GM19455 (cell line): ENCODE results near the gene LSMEM2.
"Not testable (repeated sequence)": the region's sequence is repeated elsewhere in the genome, so short reads cannot be mapped to it uniquely, and the experiment has no call there.

Source experiments
- ATAC-seq: cut with Tn5 transposase; IDR thresholded peaks from one replicate; pipeline ENCODE4 v1.9.1; 2021; ENCODE audit not compliant: unreplicated experiment

LSMEM2 gene

DNA sequence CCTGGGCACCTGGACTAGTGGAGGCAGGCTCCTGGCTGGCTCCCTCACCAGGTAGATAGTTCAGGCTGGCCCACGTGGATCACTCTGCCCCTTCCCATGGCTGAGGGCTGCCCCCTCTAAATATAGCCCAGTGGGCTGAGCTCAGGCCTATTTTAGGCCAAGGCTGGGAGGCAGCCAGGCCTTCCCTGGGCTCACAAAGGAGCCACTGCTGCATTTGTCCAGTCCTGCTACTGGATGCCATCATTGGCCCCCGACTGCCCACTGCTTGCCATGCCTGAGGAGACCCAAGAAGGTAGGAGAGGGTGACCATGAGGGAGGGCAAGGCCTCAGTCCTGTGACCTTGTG lies at the start of gene LSMEM2:
TSS of gene LSMEM2 (plus strand) at position 208 of the 345 bp plus-strand sequence. CDS start at position 235, 27 bp downstream.
- ATAC-seq, result no peak

DNA sequence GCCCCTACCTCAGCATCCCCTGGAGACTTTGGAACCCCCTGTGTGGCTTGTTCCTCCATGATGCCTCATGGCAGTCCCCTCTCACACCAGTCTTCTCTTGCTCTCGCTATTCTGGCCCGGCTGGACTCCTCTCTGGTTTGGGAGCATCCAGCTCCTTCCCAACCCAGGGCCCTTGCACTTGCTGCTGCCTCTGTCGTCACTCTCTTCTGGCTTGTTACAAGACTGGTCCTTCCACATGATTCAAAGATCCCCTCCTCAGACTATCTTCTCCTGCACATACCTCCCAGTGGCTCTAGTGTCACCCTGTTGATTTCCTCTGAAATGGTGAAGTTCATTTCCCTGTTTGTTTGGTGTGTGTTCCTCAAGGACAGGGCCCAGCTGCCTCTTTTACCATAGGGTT lies 49.4 kb upstream of the LSMEM2 start:
- no peak for ATAC-seq

DNA sequence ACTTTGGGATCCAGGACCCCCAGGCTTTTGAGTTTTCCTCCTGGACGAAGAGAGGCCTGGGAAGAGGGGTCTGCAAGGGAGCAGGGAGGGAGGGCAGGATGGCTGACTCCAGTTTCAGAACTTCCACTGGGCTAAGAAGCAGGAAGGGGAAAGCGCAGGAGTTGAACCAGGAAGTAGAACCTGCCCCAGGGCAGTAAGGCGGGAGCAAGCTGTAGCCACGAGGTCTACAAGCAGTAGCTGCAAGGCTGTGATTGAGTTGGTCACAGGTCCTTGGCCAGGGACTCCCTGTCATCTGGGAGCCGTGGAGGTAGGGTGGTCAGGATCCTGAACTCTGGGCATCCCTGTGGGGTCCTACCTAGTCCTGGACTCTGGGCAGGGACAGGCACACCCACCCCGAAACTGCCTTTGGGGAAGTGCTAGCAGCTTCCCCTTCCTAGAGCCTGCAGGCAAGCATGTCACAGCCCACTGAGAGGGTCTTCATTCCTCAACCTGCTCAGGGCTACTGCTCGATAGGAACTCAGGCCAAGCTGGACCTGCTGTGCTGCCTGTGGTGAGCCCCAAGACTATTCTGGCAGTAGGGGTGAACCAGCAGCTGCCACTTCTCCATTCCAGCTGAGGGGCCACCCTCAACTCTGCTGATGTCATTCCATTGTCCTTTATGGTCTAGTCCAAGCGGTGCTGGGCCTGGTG lies 48.6 kb upstream of the LSMEM2 start:
- ATAC-seq, result no peak

DNA sequence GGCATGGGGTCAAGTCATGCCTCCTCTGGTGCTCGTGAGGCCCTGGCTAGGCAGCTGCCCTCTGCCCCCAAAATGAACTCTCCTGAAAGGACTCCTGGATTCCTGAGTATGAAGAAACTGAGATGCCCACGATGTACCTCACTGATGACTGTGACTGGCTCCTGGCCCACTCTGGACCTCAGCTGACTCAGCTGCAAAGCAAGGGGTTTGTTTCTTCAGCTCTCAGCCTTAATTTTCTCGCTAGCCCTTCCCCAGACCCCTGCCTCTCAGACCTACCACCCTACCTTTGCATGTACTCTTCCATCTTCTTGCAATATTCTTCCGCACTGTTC lies 48.1 kb upstream of the LSMEM2 start:
- ATAC-seq, result no peak

DNA sequence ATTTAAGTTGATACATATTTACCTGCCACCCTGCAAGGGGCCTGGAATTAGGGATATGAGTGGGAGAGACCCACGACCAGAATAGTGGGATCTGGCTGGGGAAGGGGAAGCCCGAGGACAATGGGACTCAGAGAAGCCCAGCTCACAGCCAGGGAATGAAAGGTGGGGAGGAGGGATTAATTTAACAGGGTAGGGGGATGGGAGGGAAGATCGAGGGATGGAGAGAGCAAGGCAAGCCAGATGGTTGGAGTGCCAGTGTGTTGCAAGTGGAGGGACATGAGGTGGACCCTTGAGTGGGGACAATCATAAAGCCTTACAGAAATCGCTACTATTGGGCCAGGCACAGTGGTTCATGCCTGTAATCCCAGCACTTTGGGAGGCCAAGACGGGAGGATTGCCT lies 47.3 kb upstream of the LSMEM2 start:
- ATAC-seq, result no peak

DNA sequence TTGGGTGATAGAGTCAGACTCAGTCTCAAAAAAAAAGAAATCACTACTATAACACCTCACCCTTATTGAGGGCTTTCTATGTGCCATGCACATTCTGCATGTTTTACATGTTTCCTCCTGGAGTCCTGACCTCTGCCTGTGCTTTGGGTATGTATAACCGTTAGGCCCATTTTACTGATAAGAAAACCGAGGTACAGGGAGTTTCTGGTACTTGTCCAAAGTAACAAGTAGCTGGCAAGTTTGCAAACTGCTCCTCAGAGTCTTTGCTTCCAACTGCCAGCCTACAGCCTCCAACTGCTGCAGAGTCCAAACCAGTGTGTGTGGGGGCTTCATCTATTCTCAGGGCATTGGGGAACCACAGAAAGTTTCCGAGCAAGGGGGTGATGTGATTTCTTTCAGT lies 46.6 kb upstream of the LSMEM2 start:
- ATAC-seq, result no peak

DNA sequence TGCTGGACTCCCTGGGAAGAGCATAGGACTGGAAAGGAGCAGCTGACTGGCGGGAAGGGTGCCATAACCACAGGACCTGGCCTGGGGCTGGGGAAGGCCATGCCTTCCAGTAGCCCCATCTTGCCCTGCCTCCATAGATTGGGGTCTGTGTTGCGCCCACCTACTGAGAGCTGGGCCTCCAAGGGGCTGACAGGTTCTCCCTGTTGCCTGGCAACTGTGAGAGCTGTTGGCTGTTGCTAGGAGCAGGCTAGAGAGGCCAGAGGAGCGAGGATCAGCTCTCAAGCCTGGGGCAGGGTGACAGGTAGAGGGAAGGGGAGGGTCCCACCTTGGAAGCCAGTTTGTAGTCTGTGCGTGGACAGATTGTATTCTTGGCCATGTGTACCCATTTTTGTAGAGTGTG lies 45.7 kb upstream of the LSMEM2 start:
- ATAC-seq, result no peak

DNA sequence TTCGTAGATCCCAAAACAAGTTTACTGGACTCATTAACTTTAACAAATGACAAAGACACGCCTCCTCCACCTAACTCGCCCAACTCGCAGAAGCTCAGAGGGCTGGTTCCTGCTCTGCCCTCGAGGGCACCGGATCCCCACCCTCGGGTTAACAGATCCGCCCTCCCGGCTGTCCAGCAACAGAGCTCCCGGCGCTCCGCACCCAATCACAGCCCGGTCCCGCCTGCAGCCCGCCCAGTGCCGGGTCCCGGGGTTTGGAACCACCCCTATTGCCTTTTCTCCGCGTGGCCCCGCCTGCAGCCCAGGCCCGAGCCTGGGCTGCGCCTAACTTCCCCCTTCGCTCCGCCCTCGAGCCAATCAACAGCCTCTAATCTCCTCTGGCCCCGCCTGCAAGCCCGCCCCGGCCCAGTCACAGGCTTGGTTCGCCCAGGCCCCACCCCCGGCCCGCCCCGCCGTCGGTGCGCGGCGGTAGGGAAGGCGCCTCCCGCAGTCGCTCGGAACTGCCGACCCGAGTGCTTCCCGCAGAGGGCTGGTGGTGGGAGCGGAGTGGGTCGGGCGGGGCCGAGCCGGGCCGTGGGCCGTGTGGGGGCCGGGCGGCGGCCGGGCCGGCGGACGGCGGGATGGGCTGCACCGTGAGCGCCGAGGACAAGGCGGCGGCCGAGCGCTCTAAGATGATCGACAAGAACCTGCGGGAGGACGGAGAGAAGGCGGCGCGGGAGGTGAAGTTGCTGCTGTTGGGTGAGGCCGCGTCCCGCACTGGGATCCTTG lies 43.0 kb upstream of the LSMEM2 start, which contains the start of gene GNAI2:
TSS of gene GNAI2 (plus strand) at position 489 of the 768 bp plus-strand sequence. CDS start at position 621, 132 bp downstream.
- peak; percentile 90 for ATAC-seq

DNA sequence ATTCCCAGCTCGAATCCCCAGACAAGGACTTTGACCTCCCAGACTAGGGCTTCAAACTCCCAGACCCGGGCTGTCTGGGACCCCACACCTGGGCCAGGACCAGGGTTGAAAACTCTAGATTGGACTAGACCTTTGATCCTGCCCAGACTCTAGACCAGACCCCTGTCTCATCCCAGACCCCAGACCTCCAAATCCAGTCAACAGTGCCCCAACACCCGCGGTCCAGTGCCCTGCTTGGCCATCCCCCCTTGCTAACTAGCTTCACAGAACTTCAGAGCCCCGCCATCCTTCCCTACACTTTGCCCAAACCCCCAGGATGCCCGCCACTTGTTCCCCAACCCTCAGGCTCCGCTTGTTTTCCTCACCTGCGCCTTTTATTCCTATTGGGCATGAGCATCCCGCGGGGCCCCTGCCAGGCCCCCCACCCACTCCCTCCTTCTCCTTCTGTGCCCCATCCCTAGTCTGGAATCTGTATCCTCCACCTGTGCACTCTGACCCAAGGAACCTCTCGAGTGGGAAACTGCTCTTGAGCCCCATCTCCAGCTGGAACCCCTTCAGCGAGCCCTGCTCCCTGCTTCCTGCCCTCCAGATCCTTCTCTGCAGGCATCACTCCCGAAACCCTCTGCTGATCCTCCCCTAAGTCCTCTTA lies 42.3 kb upstream of the LSMEM2 start:
- ATAC-seq, result no peak

DNA sequence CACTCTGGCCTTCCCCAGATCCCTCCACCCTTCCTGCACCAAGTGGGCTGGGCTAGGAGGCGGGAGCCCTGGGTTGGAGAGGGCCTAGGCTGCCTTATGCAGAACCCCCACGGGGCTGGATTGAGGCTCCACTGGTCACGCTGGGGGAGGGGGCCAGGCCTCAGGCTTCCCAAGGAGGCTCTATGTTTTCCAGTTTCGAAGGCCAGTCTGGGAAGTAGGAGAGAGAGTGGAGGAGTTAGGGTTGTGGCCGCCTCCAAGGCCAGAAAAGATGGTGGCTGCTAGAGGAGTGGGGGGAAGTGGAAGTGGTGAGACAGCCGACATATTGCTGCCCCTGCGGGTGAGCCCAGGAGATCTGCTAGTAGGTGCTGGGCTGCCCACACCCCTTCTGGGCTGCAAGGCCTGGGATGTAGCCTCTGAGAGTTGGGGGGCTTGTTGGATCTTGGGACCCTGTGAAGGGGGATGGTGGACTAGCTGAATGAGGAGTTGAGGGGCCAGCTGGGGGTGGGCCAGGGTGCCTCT lies 41.7 kb upstream of the LSMEM2 start:
- no peak for ATAC-seq

DNA sequence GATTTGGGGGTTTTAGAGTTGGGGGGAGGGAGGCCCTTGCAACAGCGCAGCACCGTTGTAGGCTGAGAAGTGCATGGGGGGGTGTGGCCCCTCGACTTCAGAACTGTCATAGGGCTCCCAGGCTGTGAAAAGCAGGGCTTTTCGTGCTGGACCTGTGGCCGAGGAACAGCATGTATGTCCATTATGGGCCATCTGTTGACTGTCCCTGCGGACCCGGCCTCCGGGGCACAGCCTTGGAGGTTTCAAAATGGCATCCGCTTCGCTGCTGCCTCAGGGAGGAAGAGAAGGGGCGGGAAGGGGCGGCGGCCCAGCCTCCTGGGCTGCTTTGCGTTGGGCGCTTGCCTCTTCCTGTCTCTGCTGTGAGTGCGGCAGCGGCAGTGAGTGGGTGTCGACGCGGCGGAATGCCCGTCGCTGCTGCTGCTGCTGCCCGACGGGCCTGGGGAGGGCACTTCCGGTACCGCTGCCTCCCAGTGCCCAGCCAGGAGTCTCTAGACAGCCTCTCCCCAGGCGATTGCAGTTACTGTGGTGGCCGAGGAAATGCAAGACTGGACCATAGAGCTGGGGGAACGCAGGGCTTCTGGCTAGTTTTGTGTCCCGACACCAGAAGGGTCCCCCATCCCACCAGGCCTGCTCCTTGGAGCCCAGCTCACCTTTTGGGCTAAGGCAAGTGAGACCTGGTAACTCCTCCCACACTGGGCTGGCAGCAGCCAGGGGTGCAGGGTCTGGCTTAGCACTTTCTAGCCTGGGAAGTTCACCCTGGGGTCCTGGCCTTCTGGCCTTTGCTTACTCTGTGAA lies 40.9 kb upstream of the LSMEM2 start:
- ATAC-seq, result no peak

DNA sequence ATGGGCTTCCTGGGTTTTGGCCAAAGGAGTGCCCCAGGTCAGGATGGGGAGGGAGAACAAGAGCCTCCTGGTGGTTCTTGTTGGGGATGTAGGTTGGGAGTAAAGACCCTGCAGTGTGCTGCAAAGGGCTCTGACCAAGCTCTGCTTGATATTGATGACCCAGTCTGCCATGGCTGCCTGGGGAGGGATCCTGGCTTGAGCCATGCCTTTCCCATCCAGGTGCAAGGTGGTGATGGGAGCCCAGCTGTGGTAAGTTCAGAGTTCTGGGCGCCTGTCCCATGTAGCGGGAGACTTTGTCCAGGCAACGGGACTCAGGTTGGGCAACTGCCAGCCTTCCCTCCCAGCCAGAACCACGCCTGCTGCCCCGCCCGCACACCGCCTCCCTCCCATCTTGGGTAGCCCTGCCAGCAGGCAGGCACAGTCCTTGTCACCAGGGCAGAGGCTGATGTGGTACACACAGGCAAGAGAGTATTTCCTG lies 40.3 kb upstream of the LSMEM2 start:
- no peak for ATAC-seq

DNA sequence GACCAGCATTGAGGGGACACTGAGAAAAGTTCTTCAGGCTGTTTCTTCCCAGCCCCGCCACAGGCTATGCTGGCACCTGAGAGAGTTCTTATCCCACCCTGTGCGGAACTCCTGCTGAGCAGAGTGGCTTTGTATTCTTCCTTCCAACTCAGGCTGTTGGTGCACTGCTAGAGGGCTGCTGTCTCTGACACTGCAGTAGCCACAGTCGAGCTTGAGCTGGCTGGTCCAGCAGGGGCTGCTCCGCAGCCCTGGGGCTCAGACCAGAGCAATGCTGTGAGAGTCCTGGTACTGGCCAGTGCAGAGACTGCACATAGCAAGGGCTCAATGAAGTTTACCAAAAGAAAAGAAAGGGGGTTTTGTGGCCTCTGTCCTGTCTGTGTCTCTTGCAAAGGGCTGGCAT lies 39.2 kb upstream of the LSMEM2 start:
- ATAC-seq, result no peak

DNA sequence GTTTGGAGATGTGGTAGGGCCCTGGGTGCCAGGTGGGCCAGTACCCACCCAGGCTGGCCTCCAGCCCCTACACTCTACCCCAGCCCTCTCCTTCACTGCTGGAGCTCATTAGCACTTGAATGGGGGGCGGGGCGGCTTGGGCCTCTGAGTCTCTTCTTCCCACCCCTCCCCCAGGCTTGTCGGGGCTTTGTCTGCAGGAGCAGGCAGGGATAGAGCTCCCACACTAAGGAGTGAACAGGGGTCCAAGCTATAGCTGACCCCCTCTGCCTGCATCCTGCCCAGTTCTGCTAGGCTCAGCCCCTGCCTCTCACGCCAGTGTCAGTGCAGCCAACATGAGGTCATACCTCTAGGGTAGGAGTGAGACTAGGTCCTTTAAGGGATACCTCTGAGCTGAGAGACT lies 37.7 kb upstream of the LSMEM2 start:
- no peak for ATAC-seq

DNA sequence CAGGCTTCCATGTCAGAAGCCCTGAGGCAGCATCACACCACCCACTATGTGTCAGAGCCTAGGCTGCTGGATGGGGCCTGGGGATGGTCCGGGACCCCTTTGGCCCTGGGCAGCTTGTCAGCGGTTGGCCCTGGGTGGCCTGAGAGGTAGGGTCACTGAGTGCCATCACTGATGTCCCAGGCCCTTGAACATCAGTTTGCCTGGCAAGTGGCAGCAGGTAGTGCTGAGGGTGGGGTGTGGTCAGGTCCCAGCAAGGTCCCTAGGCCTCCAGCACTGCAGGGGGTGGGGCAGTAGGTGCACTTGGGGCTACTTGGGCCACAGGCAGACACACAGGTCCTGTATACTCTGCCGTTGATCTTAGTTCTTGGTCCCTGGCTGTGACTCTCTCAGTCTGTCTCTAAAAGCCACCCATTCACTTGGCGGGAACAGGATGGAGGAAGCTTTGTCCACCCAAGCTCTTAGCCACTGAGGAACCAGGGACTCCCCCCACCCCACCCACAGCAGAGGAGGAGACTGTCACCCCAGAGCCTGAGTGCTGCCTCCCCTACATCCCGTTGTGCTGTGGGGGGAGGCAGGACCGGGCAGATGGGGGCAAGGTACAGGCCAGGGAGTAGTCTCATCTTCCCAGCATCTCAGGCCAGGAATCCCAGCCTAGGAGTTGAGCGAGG lies 37.0 kb upstream of the LSMEM2 start:
- ATAC-seq, result no peak

DNA sequence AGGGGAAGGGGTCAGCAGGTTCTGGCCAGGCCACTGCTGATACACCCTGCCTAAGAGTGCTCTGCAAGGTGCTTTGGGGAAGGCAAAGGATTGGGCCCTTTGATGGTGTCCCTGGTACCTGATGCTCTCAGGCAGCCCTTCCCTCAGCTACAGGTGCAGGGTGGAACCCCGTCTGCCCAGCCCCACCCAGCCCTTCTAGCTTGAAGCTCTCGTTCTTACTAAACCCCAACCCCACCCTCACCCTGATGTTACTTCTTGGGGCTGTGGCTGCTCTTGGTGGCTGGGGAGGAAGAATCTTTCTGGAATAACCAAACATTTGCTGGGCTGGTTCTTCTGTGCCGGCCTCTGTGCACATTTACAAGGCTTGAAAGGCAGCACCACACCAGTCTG lies 36.5 kb upstream of the LSMEM2 start:
- ATAC-seq, result no peak

DNA sequence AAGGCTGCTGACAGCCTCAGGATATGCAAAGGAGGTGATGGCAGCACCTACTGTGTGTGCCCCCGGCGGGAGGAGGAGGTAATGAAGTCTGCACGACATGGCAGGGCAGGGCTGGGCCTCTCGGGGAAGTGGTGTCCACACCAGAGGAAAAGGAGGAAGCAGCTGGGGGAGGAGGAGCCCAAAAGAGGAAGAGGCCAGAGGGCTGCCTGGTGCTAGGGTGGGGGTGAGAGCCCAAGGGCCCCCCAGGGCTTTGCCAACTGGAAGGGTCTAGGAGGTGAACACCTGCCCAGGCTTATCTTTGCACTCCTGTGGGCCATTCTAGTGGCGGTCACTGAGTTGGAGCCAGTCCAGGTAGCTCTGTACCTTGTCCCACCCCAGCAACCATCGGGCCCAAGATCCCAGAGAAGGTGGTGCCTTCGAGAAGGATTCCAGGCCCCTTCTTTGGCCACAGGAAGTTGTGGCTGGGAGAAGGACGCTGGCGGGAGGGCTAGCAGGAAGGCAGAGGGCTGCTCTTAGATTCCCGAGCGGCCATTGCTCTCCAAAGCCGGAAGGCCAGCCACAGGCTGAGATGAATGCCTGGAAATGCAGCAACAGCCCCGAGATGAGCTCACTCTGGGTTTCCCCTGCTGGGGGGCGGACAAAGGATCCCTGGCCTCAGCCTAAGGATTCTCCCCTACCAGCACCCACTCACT lies 35.9 kb upstream of the LSMEM2 start:
- ATAC-seq, result no peak

DNA sequence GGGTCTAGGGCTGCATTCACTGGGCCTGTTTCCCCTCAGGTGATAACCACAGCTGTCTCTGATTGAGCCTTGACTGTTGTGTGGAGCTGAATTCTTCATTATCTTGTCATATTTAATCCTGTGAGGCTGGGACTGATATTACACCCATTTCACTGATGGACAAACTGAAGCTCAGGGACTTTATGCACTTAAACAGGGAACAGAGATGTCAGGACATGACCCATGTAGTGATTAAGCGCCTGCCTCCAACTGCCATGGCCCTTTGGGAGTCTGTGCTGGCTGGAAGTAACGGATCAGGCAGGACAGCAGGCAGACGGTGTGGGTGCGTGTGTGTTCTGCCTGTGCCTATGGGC lies 35.4 kb upstream of the LSMEM2 start:
- no peak for ATAC-seq

DNA sequence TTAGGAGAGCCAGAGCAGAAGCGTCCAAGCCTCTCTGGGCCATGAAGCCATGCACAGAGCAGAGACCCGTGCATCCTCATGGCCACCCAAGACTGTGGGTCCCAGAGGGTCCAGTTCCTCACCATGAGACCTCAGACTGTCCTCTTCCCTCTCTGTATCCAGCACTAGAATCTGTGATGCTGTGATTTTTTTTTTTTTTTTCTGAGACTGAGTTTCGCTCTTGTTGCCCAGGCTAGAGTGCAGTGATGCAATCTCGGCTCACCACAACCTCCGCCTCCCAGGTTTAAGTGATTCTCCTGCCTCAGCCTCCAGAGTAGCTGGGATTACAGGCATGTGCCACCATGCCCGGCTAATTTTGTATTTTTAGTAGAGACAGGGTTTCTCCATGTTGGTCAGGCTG lies 34.1 kb upstream of the LSMEM2 start:
- not testable (repeated sequence) for ATAC-seq

DNA sequence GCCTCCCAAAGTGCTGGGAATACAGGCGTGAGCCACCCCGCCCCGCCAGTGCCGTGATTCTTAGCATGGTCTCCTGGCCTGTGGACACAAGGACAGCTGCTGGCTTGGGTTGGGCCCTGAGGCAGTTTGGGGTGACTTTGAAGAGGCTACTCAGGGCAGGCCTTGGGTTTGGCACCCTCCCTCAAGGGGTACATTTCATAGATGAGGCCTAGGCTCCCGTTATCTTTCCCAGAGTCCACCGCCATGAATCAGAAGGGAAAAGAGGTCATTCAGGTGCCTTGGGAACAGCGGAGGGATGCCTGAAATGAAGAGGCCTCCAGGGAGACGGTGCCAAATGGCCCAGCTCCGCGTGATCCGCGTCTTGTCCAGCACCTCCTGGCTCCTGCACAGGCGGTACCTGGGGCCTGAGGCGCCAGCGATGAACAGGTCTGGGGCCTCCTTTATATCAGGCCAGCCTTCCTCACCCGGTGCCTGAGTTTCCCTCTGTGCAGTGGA lies 33.6 kb upstream of the LSMEM2 start:
- no peak for ATAC-seq
